ENCODE results near the gene OR52B4.
"Not testable (repeated sequence)": the region's sequence is repeated elsewhere in the genome, so short reads cannot be mapped to it uniquely, and the experiment has no call there.

OR52B4 gene

GRCh38 chr11:4368286-4368685, at the start of gene OR52B4:
Gene OR52B4 (minus strand): TSS chr11:4368386. CDS start chr11:4368295, 91 bp downstream.
- DNase-seq (ENCODE audit: low read depth in 4 of 4, low spot score in 1 of 4), result no peak

- no peak for DNase-seq (ENCODE audit: low read depth in 4 of 4, low spot score in 1 of 4)
Measured at GRCh38 chr11:4416816-4417215, 48.6 kb upstream of the OR52B4 start.

- no peak for DNase-seq (ENCODE audit: low read depth in 4 of 4, low spot score in 1 of 4)
Measured at GRCh38 chr11:4416306-4416705, 48.1 kb upstream of the OR52B4 start.

GRCh38 chr11:4406206-4406605, 38.0 kb upstream of the OR52B4 start:
- not testable (repeated sequence) for DNase-seq (ENCODE audit: low read depth in 4 of 4, low spot score in 1 of 4)

DNA sequence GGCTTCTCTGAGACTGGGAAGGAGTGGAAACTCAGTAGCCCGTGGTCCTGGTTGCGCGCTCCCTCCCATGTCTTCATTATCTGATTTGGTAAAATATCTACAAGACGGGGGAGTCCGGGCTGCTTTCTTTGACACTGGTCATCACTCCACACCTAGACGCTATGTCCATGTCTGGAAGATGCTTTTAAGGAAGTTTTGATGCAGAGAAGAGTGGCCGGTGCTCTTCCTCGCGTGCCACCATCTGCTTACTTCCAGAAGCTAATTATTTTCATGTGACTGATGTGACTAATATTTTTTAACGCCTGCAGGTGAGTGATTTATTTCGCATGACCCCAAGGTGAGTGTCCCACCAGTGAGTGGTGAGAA, 25.7 kb upstream of the OR52B4 start:
- no peak for DNase-seq (ENCODE audit: low read depth in 4 of 4, low spot score in 1 of 4)

- peak; percentile 60 to 82 (median 76) for DNase-seq (ENCODE audit: low read depth in 4 of 4, low spot score in 1 of 4)
Measured at GRCh38 chr11:4393209-4393857, 25.1 kb upstream of the OR52B4 start, which contains the start of gene TRIM21. Gene TRIM21 (minus strand): TSS chr11:4393702. CDS start chr11:4390409, 3,293 bp downstream.

DNA sequence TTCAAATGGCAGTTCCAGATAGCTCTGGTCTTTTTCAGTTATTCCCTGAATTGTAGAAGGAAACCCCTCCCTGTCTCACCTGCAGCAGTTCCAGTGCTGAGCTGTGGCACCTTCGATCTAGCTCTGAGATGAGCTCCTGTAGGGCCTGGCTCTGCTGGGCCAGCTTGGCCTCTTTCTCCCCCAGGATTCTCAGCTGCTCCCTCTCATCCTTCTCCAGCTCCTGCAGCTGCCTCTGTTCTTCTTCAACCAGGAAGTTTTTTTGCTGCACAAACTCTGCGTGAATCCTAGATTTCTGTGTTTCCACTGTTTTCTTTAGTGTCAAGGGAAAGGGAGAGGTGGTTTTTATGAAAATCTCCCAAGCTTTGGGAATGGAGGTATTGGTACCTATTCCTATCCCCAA, 20.0 kb upstream of the OR52B4 start:
- DNase-seq (ENCODE audit: low read depth in 4 of 4, low spot score in 1 of 4), result no peak

DNA sequence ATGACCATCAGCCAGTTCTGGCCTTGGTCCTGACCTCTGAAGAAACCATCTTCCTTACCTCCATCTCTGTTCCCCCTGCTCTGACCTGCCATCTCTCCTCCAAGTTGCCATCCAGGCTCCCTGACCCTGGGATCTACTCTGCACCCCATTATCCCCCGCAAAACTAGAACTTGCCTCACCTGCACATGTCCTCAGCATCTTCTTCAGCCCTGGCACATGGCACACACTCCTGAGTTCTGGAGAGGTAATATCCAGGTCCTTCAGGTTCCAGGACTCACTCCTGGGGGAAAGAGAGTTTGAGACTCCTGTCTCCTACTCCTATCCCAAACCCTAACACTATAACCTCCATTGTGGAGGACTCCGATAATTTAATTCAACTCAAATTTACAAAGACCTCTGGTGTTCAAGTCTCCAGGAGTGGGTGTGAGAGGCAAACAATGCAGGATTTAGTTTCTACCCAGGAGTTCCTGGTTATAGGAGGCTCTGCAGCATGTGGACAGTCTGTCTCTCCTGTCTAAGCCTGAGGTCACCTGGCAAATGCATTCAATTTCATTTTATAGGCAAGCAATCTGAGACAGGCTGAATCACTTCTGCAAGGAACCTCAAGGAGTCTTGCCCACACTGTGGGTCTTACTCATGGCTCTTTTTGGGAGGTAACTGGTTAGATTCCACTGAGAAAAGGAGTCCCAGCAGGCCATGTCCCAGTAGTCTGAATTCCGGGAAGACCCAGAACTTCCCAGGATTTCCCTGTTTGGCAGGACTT, 18.0 kb upstream of the OR52B4 start:
- DNase-seq (ENCODE audit: low read depth in 4 of 4, low spot score in 1 of 4), result no peak

DNA sequence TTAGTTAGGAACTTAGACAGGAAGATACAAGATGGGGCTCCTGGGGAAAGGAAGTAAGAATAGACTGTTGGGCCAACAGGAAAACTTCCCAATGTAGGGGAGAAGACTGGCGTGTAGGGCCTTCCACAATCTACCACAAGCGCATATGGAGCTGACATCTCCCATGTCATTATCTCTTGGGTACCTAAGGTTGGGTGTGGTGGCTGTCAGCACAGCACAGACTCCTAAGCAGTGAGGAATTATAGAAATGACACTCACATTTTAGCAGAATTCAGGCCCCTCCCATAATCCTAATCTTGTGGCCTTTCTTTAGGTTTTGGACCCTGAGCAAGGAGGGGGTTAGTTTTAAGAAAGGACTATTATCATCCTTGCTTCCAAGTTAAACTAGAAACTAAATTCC, 13.7 kb upstream of the OR52B4 start:
- no peak for DNase-seq (ENCODE audit: low read depth in 4 of 4, low spot score in 1 of 4)

DNA sequence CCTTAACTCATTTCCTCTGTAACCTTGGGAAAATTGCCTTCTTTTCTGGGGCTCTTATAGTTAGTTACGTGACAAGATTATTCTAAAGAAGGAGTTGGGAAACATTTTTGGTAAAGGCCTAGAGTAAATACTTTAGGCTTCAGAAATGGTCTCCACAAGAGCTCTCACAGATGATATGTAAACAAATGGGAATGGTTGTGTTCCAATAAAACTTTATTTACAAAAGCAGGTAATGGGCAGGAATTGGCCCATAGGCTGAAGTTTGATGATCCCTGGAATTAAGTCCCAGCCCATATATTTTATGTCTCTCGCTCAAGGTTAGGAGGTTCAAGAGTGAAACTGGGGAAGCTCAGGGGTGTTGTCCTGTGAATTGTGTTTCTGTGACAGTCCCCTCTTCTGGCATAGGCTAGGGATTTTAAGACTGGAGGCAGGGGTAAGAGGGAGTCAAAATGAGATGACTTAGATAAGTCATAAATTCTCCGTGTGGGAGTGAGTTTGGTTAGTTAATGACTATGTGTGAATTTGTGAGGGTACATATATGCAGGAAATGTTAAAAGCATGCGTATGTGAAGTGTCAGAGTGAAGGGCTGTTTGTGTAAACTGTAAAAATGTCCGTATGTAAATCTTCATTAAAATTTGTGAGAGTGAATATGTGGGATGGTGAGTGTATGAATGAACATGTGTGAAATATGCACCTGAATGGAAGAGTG, 7.4 kb upstream of the OR52B4 start:
- no peak for DNase-seq (ENCODE audit: low read depth in 4 of 4, low spot score in 1 of 4)

GRCh38 chr11:4370166-4370565, 2.0 kb upstream of the OR52B4 start:
- no peak for DNase-seq (ENCODE audit: low read depth in 4 of 4, low spot score in 1 of 4)

DNA sequence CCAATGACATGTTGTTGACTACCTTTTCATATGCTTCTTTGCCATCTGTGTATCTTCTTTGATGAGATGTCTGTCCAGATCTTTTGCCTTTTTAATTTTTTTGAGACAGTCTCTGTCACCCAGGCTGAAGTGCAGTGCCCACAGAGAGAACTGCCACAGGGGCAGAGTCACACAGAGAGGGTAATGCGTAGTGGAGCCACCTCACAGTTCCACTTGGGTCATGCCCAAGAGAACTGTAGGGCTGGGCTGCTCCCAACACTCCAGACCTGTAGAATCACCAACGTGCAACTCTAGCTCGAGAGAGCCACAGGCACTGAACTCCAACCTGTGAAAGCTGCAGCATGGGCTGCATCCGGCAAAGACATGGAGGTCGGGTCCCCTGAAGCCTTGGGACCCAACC, 20.0 kb downstream of the OR52B4 start:
- not testable (repeated sequence) for DNase-seq (ENCODE audit: low read depth in 4 of 4, low spot score in 1 of 4)

DNA sequence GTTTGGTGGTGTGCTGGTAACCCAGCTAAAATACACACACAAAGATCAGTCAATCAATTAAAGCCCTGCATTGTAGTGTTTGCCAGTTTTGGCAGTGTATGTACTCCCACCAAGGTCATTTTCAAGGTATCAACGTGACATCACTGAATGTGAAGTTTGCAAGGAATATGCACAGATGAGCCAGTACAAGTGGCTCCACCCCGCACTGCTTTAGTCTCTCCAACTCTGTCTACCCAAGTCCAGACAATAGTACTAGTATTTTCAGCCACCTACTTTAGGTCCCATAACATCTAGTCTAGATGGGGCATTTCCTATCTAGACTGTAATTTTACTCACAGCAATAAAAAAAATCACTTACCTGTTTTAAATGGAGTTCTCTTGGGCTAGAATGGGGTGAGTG, 22.8 kb downstream of the OR52B4 start:
- DNase-seq (ENCODE audit: low read depth in 4 of 4, low spot score in 1 of 4), result not testable (repeated sequence)

- DNase-seq (ENCODE audit: low read depth in 4 of 4, low spot score in 1 of 4), result not testable (repeated sequence)
Measured at GRCh38 chr11:4334356-4334755, 33.8 kb downstream of the OR52B4 start.

All from stimulated activated CD4-positive, alpha-beta T cell treated with anti-CD3 and anti-CD28 coated beads, Interleukin-1b, Interleukin-23, amount 100 ng/mL, for 24 hours (primary cell).